ENCODE results near the gene MKNK1.

DNA sequence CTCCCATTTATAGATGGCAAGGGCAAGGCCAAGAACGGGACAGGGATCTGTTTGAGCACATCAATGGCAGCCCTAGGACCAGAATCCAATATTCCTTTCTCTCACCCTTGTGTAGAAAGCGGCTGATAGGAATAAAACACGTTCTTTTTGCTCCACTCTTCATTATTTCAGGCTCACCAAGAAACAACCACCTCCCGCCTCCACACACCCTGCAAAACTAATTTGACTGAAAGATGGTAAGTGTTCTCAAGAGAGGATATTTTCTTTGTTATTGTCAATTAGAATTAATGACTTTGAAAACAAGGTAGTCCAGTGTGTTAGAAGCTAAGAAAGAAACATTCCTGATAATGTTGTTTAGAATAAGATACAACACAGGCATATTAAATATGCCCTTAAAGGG lies 40.7 kb downstream of the MKNK1 start:
- TF ChIP-seq, protein P1, sequence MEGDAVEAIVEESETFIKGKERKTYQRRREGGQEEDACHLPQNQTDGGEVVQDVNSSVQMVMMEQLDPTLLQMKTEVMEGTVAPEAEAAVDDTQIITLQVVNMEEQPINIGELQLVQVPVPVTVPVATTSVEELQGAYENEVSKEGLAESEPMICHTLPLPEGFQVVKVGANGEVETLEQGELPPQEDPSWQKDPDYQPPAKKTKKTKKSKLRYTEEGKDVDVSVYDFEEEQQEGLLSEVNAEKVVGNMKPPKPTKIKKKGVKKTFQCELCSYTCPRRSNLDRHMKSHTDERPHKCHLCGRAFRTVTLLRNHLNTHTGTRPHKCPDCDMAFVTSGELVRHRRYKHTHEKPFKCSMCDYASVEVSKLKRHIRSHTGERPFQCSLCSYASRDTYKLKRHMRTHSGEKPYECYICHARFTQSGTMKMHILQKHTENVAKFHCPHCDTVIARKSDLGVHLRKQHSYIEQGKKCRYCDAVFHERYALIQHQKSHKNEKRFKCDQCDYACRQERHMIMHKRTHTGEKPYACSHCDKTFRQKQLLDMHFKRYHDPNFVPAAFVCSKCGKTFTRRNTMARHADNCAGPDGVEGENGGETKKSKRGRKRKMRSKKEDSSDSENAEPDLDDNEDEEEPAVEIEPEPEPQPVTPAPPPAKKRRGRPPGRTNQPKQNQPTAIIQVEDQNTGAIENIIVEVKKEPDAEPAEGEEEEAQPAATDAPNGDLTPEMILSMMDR (IDR thresholded peaks at IDR 0.05), result no peak
- TF ChIP-seq POLR2A (IDR thresholded peaks at IDR 0.05), result no peak

Data from uterus (tissue), 2 donors.